ENCODE measurements around the gene OVOL1. TPM values are rescaled to one million over a fixed set of nuclear protein-coding genes. Genes with fewer than 3 reads are reported as not detected.

OVOL1 gene
- total RNA-seq, 1 experiment from 2014 or later: not detected

- DNase-seq (ENCODE audit: unreplicated experiment): no peak
- Mint-ChIP-seq H3K4me3 (ENCODE audit: unreplicated experiment) (no peak overlapping the region), H3K27ac (ENCODE audit: low read depth, unreplicated experiment) (no peak overlapping the region), H3K36me3 (ENCODE audit: insufficient read depth, unreplicated experiment) (peaks cover 9% of the 10 kb centered on the region), H3K27me3 (ENCODE audit: insufficient read depth, unreplicated experiment) (no peaks in the 10 kb centered on the region), H3K9me3 (ENCODE audit: unreplicated experiment) (no peaks in the 10 kb centered on the region), H3K4me1 (ENCODE audit: insufficient read depth, unreplicated experiment) (peaks cover 13% of the 10 kb centered on the region)
- CTCF ChIA-PET: interaction anchor here (0.6 to 8.8 kb wide), 8 partner anchors 9 to 433 kb away, joined by 3 to 98 read pairs (median 4); partner anchors contain the start of gene KAT5
- BruUV-seq (replicated peaks): no TSS peak
- POLR2A ChIA-PET: interaction anchor here (0.6 to 2.5 kb wide), 6 partner anchors 18 to 113 kb away, joined by 3 to 12 read pairs (median 4); partner anchors contain the start of genes KAT5 and RNASEH2C
- no peak for TF ChIP-seq CTCF (IDR thresholded peaks at IDR 0.05; ENCODE audit: unreplicated experiment)
- intact Hi-C loops (cut with micrococcal nuclease): no loop called here
These were observed 12.1 kb upstream of the OVOL1 start for GRCh38 chr11:65774525-65775306.

DNA sequence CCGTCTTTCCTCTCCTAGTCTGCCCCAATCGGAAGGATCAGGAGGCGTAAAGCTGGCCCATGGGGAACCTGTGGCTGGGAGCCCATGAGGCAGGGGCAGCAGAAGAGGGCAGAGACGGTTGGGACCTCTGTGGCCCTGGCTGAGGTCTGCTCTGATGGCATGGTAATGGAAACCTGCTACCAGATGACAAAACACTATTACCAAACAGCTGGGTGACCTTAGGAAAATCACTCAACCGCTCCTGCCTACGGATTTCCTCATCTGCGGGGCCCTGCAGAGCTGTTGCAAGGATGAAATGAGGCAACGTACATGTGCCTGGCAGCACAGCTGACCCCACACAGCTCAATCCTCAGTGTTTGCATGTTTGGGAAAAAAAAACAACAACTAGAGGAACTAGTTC is 10.7 kb upstream of the OVOL1 start:
- Mint-ChIP-seq H3K36me3 (ENCODE audit: insufficient read depth, unreplicated experiment) (peaks cover 9% of the 10 kb centered on the region), H3K27ac (ENCODE audit: low read depth, unreplicated experiment) (peak overlapping the region; percentile 19), H3K9me3 (ENCODE audit: unreplicated experiment) (no peaks in the 10 kb centered on the region), H3K4me1 (ENCODE audit: insufficient read depth, unreplicated experiment) (peaks cover 2% of the 10 kb centered on the region), H3K27me3 (ENCODE audit: insufficient read depth, unreplicated experiment) (no peaks in the 10 kb centered on the region), H3K4me3 (ENCODE audit: unreplicated experiment) (no peak overlapping the region)
- ChIA-PET POLR2A (interaction anchor here (0.7 to 1.5 kb wide), 8 partner anchors 9 to 113 kb away, joined by 3 to 5 read pairs (median 5); partner anchors contain the start of genes CFL1, FIBP, KAT5 and RNASEH2C), CTCF (interaction anchor here (0.5 to 8.8 kb wide), 7 partner anchors 9 to 194 kb away, joined by 3 to 98 read pairs (median 5); partner anchors contain the start of gene KAT5)
- intact Hi-C loops (cut with micrococcal nuclease): no loop called here
- peak; percentile 57 for DNase-seq (ENCODE audit: unreplicated experiment)
- no peak for TF ChIP-seq CTCF (IDR thresholded peaks at IDR 0.05; ENCODE audit: unreplicated experiment)
- BruUV-seq (replicated peaks): no TSS peak

- CTCF ChIA-PET: interaction anchor here (0.5 to 8.8 kb wide), 13 partner anchors 9 to 194 kb away, joined by 3 to 98 read pairs (median 4); partner anchors contain the start of gene KAT5
- no peak for TF ChIP-seq CTCF (IDR thresholded peaks at IDR 0.05; ENCODE audit: unreplicated experiment)
- no peak overlapping the region for H3K4me3 Mint-ChIP-seq (ENCODE audit: unreplicated experiment)
- peaks cover 9% of the 10 kb centered on the region for H3K36me3 Mint-ChIP-seq (ENCODE audit: insufficient read depth, unreplicated experiment)
- BruUV-seq (replicated peaks): no TSS peak
- no peaks in the 10 kb centered on the region for H3K9me3 Mint-ChIP-seq (ENCODE audit: unreplicated experiment)
- no peak overlapping the region for H3K27ac Mint-ChIP-seq (ENCODE audit: low read depth, unreplicated experiment)
- no peaks in the 10 kb centered on the region for H3K4me1 Mint-ChIP-seq (ENCODE audit: insufficient read depth, unreplicated experiment)
- no peaks in the 10 kb centered on the region for H3K27me3 Mint-ChIP-seq (ENCODE audit: insufficient read depth, unreplicated experiment)
- POLR2A ChIA-PET: interaction anchor here (0.7 to 1.5 kb wide), 8 partner anchors 9 to 112 kb away, joined by 3 to 5 read pairs (median 5); partner anchors contain the start of genes CFL1, FIBP, KAT5 and RNASEH2C
- DNase-seq (ENCODE audit: unreplicated experiment): no peak
- intact Hi-C loops (cut with micrococcal nuclease): no loop called here
These were observed 10.1 kb upstream of the OVOL1 start for GRCh38 chr11:65776710-65777141.

DNA sequence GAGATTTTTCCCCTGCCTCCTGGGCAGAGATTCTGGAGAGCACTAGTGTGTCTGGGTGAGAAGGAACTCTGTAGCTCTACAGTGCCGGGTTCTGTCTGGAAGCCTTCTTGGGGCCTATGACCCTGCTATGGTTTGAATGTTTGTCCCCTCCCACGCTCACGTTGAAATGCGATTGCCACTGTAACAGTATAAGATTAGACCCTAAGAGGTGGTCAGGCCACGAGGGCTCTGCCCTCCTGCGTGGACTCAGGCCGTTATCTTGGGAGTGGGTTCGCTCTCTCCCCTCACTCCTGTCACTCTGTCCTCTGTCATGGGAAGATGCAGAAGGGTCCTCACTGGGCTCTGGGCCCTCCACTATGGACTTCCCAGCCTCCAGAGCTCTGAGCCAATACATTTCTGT is 9.6 kb upstream of the OVOL1 start:
- BruUV-seq (replicated peaks): no TSS peak
- no peak overlapping the region for H3K27ac Mint-ChIP-seq (ENCODE audit: low read depth, unreplicated experiment)

More for the DNA sequence above, 9.6 kb upstream of the OVOL1 start:
- Mint-ChIP-seq H3K4me1 (ENCODE audit: insufficient read depth, unreplicated experiment) (no peaks in the 10 kb centered on the region), H3K9me3 (ENCODE audit: unreplicated experiment) (no peaks in the 10 kb centered on the region), H3K36me3 (ENCODE audit: insufficient read depth, unreplicated experiment) (peaks cover 9% of the 10 kb centered on the region), H3K4me3 (ENCODE audit: unreplicated experiment) (no peak overlapping the region), H3K27me3 (ENCODE audit: insufficient read depth, unreplicated experiment) (no peaks in the 10 kb centered on the region)
- no peak for TF ChIP-seq CTCF (IDR thresholded peaks at IDR 0.05; ENCODE audit: unreplicated experiment)
- intact Hi-C loops (cut with micrococcal nuclease): no loop called here
- CTCF ChIA-PET: interaction anchor here (0.6 to 8.8 kb wide), 7 partner anchors 20 to 58 kb away, joined by 3 to 98 read pairs (median 4); no protein-coding TSS in a partner anchor
- POLR2A ChIA-PET: interaction anchor here (1.1 to 1.5 kb wide), 3 partner anchors 57 to 65 kb away, joined by 3 to 5 read pairs (median 5); partner anchors contain the start of genes KAT5 and RNASEH2C
- DNase-seq (ENCODE audit: unreplicated experiment): no peak
